Femur (tissue), 1 donor: Measurements from ENCODE around the gene TCEA3.

Experiments used
- DNase-seq: peaks from one replicate; pipeline ENCODE4 v3.0.0-alpha.2; 2017

Gene TCEA3

GRCh38 chr1:23424293-23425192, at the start of gene TCEA3:
TCEA3 (minus strand) TSS chr1:23424748; CDS start chr1:23424633, 115 bp downstream.
- peak; percentile 78 for DNase-seq

GRCh38 chr1:23473037-23473800, 48.7 kb upstream of the TCEA3 start:
- DNase-seq: no peak

GRCh38 chr1:23472351-23473036, 47.9 kb upstream of the TCEA3 start:
- DNase-seq: no peak

GRCh38 chr1:23471473-23472075, 47.0 kb upstream of the TCEA3 start:
- DNase-seq: no peak

- DNase-seq: peak; percentile 86
These were observed 45.9 kb upstream of the TCEA3 start for GRCh38 chr1:23470282-23471070.

- no peak for DNase-seq
These were observed 44.9 kb upstream of the TCEA3 start for GRCh38 chr1:23469372-23469982.

GRCh38 chr1:23466423-23466989, 42.0 kb upstream of the TCEA3 start:
- DNase-seq: no peak

- DNase-seq: no peak
These were observed 38.7 kb upstream of the TCEA3 start for GRCh38 chr1:23463286-23463685.

- no peak for DNase-seq
These were observed 38.2 kb upstream of the TCEA3 start for GRCh38 chr1:23462766-23463165.

GRCh38 chr1:23461050-23461449, 36.5 kb upstream of the TCEA3 start:
- no peak for DNase-seq

GRCh38 chr1:23460519-23460918, 36.0 kb upstream of the TCEA3 start:
- no peak for DNase-seq

- no peak for DNase-seq
These were observed 34.8 kb upstream of the TCEA3 start for GRCh38 chr1:23459338-23459757.

- DNase-seq: no peak
These were observed 31.7 kb upstream of the TCEA3 start for GRCh38 chr1:23456226-23456625.

- DNase-seq: no peak
These were observed 29.0 kb upstream of the TCEA3 start for GRCh38 chr1:23453455-23454000.

- peak; percentile 52 for DNase-seq
These were observed 27.5 kb upstream of the TCEA3 start for GRCh38 chr1:23452011-23452411.

- no peak for DNase-seq
These were observed 26.9 kb upstream of the TCEA3 start for GRCh38 chr1:23451441-23451840.

GRCh38 chr1:23450894-23451293, 26.3 kb upstream of the TCEA3 start:
- no peak for DNase-seq

- DNase-seq: peak; percentile 55
These were observed 25.4 kb upstream of the TCEA3 start for GRCh38 chr1:23449958-23450357.

GRCh38 chr1:23449306-23449705, 24.8 kb upstream of the TCEA3 start:
- DNase-seq: no peak

GRCh38 chr1:23448846-23449245, 24.3 kb upstream of the TCEA3 start:
- DNase-seq: no peak
